Erythroblast (primary cell): ENCODE results near the gene ABCA13.

Source experiments
- GATA1 ChIP-seq: IDR thresholded peaks from 2 replicates; pipeline ENCODE4 v1.6.1; 2011; ENCODE audit warnings: low read depth, mild to moderate bottlenecking, control low read depth, low read length, moderate library complexity
- POLR2A ChIP-seq: IDR thresholded peaks from 2 replicates; pipeline ENCODE4 v1.6.1; 2011; ENCODE audit warnings: mild to moderate bottlenecking, low read length

DNA sequence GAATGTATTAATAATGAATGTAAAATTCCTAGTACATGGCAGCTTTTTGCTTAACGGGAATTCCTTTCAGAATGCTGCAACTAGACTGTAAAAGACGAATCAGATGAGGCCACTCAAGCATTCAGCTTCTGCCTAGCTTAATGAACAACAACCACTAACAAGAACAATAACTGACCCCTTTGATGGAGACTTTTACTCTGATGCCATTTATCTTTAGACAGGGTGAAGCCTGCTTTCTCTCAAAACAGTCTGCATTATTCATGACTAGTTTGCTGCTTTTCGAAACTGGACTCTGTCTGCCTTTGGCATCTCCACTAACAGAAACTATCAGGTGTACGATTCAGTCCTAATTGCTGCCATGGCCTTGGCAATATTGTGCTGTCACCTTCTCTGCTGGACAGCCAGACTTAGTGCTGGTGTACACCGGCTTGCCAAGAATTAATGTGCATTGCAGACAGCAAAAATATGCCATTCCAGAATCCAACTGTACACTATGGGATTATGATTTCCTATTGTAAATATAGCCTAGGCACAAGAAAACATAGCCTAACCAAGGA is 457.6 kb downstream of the ABCA13 start:
- no peak for TF ChIP-seq POLR2A
- no peak for TF ChIP-seq GATA1
